ENCODE data around the gene ANK3.
"Not testable (repeated sequence)": the region's sequence is repeated elsewhere in the genome, so short reads cannot be mapped to it uniquely, and the experiment has no call there.

The ANK3 gene

GRCh38 chr10:60299961-60300883 lies 89.5 kb downstream of the ANK3 start:
- Mint-ChIP-seq H3K4me1 (ENCODE audit: low read depth) (no peaks in the 10 kb centered on the region), H3K27ac (no peak overlapping the region), H3K9me3 (ENCODE audit: low read depth) (no peaks in the 10 kb centered on the region), H3K27me3 (peaks cover 2% of the 10 kb centered on the region), H3K36me3 (no peaks in the 10 kb centered on the region), H3K4me3 (no peak overlapping the region)

DNA sequence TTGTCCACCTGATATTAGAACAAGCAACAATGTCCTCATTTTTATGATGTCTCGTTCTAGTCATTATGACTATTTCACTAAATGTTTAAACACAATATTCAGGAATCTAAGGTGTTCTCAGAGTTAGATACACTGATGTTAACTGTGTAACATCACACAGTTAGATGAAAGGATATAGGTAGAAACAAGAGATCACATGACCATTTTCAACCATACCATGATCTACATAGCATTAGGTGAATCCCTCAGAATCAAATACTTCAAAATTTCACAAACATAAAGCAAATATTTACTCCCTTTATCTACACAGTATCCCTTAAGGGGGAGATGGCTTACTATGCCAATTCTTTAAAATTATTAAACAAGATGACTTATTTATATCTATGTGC lies 90.3 kb downstream of the ANK3 start:
- H3K4me1 Mint-ChIP-seq (ENCODE audit: low read depth), result no peaks in the 10 kb centered on the region
- no peak overlapping the region for H3K27ac Mint-ChIP-seq
- H3K36me3 Mint-ChIP-seq, result no peaks in the 10 kb centered on the region
- H3K27me3 Mint-ChIP-seq, result peaks cover 2% of the 10 kb centered on the region
- no peak overlapping the region for H3K4me3 Mint-ChIP-seq
- H3K9me3 Mint-ChIP-seq (ENCODE audit: low read depth), result no peaks in the 10 kb centered on the region

- Mint-ChIP-seq H3K4me1 (ENCODE audit: low read depth) (no peaks in the 10 kb centered on the region), H3K9me3 (ENCODE audit: low read depth) (no peaks in the 10 kb centered on the region), H3K36me3 (no peaks in the 10 kb centered on the region), H3K27me3 (peaks cover 2% of the 10 kb centered on the region), H3K4me3 (no peak overlapping the region), H3K27ac (no peak overlapping the region)
These were observed 91.0 kb downstream of the ANK3 start for GRCh38 chr10:60298408-60299389.

GRCh38 chr10:60296073-60296472 lies 93.6 kb downstream of the ANK3 start:
- Mint-ChIP-seq H3K4me3 (no peak overlapping the region), H3K4me1 (ENCODE audit: low read depth) (no peaks in the 10 kb centered on the region), H3K36me3 (no peaks in the 10 kb centered on the region), H3K9me3 (ENCODE audit: low read depth) (no peaks in the 10 kb centered on the region), H3K27ac (no peak overlapping the region), H3K27me3 (peaks cover 2% of the 10 kb centered on the region)

GRCh38 chr10:60295028-60295937 lies 94.4 kb downstream of the ANK3 start:
- Mint-ChIP-seq H3K27me3 (no peaks in the 10 kb centered on the region), H3K36me3 (no peaks in the 10 kb centered on the region), H3K27ac (no peak overlapping the region), H3K9me3 (ENCODE audit: low read depth) (no peaks in the 10 kb centered on the region), H3K4me1 (ENCODE audit: low read depth) (no peaks in the 10 kb centered on the region), H3K4me3 (no peak overlapping the region)

- Mint-ChIP-seq H3K27ac (no peak overlapping the region), H3K27me3 (no peaks in the 10 kb centered on the region), H3K9me3 (ENCODE audit: low read depth) (no peaks in the 10 kb centered on the region), H3K4me3 (no peak overlapping the region), H3K4me1 (ENCODE audit: low read depth) (no peaks in the 10 kb centered on the region), H3K36me3 (no peaks in the 10 kb centered on the region)
These were observed 96.0 kb downstream of the ANK3 start for GRCh38 chr10:60293581-60294175.

DNA sequence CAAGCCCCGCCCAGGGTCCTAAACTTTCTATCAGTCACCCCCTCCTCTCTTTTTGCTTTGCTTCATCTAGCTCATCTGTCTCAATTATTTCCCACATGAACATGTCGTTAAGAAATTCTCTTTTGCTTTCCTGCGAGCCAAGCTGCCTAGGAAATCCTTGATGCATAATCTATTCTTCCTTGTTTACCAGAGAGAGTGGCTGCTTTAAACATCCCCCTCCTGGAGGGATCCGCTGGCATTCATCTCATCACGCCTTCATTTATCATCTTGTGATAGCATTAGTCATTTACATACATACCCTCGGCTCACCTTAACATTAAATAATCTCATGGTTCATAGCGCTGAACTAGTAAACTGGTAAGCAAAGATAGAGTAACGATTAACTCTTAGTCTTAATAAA lies 96.7 kb downstream of the ANK3 start:
- Mint-ChIP-seq H3K4me3 (no peak overlapping the region), H3K36me3 (no peaks in the 10 kb centered on the region), H3K27me3 (peaks cover 3% of the 10 kb centered on the region), H3K27ac (no peak overlapping the region), H3K4me1 (ENCODE audit: low read depth) (no peaks in the 10 kb centered on the region), H3K9me3 (ENCODE audit: low read depth) (no peaks in the 10 kb centered on the region)

GRCh38 chr10:60292536-60292935 lies 97.1 kb downstream of the ANK3 start:
- not testable (repeated sequence) for H3K4me3 Mint-ChIP-seq; H3K4me1 Mint-ChIP-seq (ENCODE audit: low read depth); H3K36me3 Mint-ChIP-seq; H3K27ac Mint-ChIP-seq; H3K27me3 Mint-ChIP-seq; H3K9me3 Mint-ChIP-seq (ENCODE audit: low read depth)

DNA sequence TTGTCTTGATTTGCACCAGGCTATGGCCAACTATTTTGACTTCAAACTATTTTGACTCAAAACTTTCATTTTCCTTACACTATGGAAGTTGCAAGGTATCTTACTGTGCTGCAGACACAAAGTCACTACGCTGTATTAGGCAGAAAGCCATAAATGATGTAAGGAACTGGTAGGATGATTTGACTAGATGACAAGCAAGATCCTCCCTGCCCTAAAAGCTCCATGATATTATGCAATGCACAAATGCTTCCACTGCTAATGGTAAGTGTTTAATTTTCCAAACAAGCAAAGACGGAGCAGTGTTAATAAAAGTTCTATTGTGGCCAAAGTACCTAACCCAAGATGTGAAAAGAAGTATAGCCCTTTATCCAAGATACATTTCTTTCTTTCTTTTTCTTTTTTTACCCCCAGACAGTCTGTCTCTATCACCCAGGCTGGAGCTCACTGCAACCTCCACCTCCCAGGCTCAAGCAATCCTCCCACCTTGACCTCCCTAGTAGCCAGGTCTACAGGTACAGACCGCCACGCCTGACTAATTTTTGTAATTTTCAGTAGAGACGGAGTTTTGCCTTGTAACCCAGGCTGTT lies 98.2 kb downstream of the ANK3 start:
- H3K27ac Mint-ChIP-seq, result no peak overlapping the region
- peaks cover 5% of the 10 kb centered on the region for H3K27me3 Mint-ChIP-seq
- no peaks in the 10 kb centered on the region for H3K36me3 Mint-ChIP-seq
- no peak overlapping the region for H3K4me3 Mint-ChIP-seq
- H3K4me1 Mint-ChIP-seq (ENCODE audit: low read depth), result no peaks in the 10 kb centered on the region
- no peaks in the 10 kb centered on the region for H3K9me3 Mint-ChIP-seq (ENCODE audit: low read depth)

DNA sequence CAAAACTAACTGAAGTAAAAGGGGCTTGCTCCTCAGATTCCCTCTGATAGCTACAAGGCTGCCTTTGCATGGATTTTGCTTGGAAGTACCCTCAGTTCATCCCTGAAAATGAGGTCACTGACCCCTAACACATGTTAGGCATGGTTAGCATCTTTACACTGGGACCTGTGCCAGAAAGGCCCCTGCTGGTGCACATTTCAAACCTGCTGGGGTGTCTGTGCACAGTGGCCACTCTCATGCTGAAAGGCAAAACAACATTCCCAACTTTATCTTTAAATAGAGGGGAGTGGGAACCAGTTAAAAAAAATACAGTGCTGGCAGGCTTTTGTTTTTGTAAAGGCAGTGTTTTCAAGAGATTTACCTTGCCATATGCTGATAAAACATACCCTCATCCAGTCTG lies 99.1 kb downstream of the ANK3 start:
- peaks cover 6% of the 10 kb centered on the region for H3K27me3 Mint-ChIP-seq
- H3K36me3 Mint-ChIP-seq, result no peaks in the 10 kb centered on the region
- no peaks in the 10 kb centered on the region for H3K4me1 Mint-ChIP-seq (ENCODE audit: low read depth)
- H3K9me3 Mint-ChIP-seq (ENCODE audit: low read depth), result no peaks in the 10 kb centered on the region
- H3K27ac Mint-ChIP-seq, result no peak overlapping the region
- H3K4me3 Mint-ChIP-seq, result no peak overlapping the region

DNA sequence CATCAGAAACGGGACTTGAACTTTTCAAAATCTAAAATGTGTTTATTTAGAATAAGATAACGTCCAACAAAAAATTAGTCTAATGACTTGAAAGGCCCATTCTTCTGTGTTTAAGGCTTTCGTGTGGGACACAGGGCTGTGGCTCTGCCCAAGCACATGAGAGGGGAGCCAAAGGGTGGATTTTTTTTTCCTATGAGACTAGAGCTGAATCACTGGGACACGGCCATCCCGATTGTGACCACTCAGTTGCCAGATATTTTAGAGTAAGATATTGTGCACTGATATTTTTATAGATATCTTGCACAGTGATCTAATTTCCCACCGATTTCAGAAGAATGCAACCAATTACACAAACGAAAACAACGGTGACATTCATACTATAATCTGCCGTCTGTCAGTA lies 99.9 kb downstream of the ANK3 start:
- no peaks in the 10 kb centered on the region for H3K9me3 Mint-ChIP-seq (ENCODE audit: low read depth)
- peaks cover 8% of the 10 kb centered on the region for H3K27me3 Mint-ChIP-seq
- no peak overlapping the region for H3K27ac Mint-ChIP-seq
- no peaks in the 10 kb centered on the region for H3K36me3 Mint-ChIP-seq
- H3K4me3 Mint-ChIP-seq, result no peak overlapping the region
- H3K4me1 Mint-ChIP-seq (ENCODE audit: low read depth), result no peaks in the 10 kb centered on the region

DNA sequence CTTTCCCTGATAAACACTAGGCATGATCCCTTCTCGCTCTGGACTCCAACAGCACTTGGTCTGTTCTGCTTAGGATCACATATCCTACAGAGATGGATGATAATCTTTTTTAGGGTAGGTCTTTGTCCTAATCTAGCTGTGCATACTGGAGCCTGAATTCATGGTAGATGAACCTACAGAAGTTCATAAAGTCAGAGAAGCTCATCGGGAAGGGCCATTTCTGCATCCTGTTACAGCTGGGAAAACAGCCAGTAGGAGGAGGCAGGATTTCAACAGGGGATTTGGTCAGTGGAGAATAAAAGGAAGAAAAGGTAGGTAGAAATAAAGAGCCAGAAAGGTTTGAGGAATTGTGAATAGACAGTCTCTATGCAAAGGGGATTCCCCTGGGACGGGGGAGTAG lies 101.4 kb downstream of the ANK3 start:
- Mint-ChIP-seq H3K27ac (no peak overlapping the region), H3K4me3 (no peak overlapping the region), H3K27me3 (peaks cover 8% of the 10 kb centered on the region), H3K9me3 (ENCODE audit: low read depth) (no peaks in the 10 kb centered on the region), H3K4me1 (ENCODE audit: low read depth) (no peaks in the 10 kb centered on the region), H3K36me3 (no peaks in the 10 kb centered on the region)

- no peaks in the 10 kb centered on the region for H3K9me3 Mint-ChIP-seq (ENCODE audit: low read depth)
- no peak overlapping the region for H3K27ac Mint-ChIP-seq
- peaks cover 8% of the 10 kb centered on the region for H3K27me3 Mint-ChIP-seq
- H3K4me3 Mint-ChIP-seq, result no peak overlapping the region
- no peaks in the 10 kb centered on the region for H3K36me3 Mint-ChIP-seq
- H3K4me1 Mint-ChIP-seq (ENCODE audit: low read depth), result no peaks in the 10 kb centered on the region
These were observed 103.1 kb downstream of the ANK3 start for GRCh38 chr10:60286559-60286958.

DNA sequence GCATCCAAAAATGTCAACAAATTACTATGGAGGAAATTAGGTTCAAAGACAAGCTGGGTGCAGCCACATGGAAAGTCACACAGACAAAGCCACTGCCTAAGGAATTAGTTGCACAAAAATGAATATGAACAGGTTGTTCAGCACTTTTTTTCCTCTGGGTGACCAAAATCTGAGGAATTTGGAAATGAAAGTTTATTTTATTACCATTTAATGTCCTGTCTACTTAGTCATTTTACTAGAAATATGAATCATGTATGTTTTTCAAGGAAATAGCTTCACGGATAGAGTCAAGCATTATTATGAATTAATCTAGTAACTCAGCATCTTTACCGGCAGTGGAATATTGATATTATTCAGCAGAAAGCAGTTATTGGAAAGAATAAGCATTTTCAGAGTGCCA lies 106.3 kb downstream of the ANK3 start:
- no peak overlapping the region for H3K4me3 Mint-ChIP-seq
- no peaks in the 10 kb centered on the region for H3K4me1 Mint-ChIP-seq (ENCODE audit: low read depth)
- H3K27me3 Mint-ChIP-seq, result peaks cover 8% of the 10 kb centered on the region
- H3K27ac Mint-ChIP-seq, result no peak overlapping the region
- no peaks in the 10 kb centered on the region for H3K36me3 Mint-ChIP-seq
- no peaks in the 10 kb centered on the region for H3K9me3 Mint-ChIP-seq (ENCODE audit: low read depth)
